T1000 (cell line): ENCODE measurements around the gene OR4F15.
"Not testable (repeated sequence)": the region's sequence is repeated elsewhere in the genome, so short reads cannot be mapped to it uniquely, and the experiment has no call there.

Source experiments
- DNase-seq: peaks from one replicate; lab custom pipeline; 2025; ENCODE audit warnings: mixed read lengths; lab: John Stamatoyannopoulos, UW

Gene OR4F15, protein sequence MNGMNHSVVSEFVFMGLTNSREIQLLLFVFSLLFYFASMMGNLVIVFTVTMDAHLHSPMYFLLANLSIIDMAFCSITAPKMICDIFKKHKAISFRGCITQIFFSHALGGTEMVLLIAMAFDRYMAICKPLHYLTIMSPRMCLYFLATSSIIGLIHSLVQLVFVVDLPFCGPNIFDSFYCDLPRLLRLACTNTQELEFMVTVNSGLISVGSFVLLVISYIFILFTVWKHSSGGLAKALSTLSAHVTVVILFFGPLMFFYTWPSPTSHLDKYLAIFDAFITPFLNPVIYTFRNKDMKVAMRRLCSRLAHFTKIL

DNA sequence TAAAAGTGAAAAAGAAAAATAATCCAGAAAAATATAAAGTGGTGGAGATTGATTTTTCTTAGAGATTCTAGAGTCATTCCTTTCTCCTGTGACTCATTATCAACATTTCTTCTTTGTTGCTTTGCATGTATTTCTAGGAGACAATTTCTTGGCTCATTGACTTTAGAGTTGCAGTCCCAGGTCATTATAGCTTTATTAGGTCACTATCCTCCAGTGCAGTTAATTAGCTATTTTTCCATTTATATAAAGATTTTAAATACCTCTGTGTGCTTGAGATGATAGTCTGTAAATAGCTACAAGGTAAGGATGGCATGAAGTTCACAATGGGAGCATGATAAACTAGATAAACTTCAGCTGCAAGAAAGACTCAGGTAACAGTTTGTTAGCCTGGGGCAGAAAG is at the start of gene OR4F15:
Gene OR4F15 (plus strand): TSS at position 301 of the 400 bp plus-strand sequence. CDS start 5,985 bp downstream, outside the sequence.
- DNase-seq, result no peak

DNA sequence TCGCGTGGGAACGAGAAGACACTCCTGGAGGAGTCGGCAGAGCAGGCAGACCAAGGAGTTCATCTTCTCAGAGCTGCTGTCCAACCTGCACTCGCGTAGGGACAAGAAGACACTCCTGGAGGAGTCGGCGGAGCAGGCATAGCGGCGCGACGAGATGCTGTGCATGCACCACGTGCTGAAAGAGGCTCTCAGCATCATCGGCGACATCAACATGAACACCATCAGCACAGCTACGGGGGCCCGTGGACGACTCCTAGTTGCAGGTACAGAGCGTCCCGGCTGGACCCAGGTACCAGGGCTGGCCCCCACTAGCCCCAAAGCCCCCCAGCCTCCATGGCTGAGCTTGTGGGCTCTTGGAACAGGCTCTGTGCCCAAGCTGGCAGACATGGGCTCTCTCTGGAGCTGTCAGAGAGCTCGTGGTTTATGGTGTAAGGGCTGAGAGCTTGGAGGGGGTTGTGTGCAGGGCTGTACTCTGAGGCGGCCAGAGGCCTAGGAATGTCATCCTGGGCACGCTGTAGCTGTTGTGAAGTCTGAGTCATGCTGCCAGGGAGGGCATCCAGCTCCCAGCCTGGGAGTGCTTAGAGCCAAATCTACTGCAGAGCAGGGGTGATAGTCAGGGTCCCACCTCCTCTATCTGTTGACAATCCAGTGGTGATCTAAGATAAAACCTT is 47.2 kb upstream of the OR4F15 start:
- DNase-seq, result not testable (repeated sequence)

DNA sequence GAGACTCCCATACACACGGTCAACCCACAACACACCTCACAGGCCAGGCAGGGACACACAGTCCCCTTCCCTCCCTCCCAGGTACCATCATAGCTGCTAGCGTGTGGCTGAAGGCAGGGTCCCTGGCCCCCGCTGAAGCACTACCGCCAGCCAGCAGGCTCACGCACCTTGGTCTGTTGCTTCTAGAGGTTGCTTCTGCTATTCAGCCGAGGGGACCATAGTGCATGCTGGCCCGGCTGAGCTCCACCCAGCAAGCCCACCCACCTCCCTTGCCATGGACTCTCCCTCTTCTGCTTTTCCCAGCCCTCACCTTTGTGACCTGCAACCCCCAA is 46.7 kb upstream of the OR4F15 start:
- DNase-seq, result not testable (repeated sequence)

DNA sequence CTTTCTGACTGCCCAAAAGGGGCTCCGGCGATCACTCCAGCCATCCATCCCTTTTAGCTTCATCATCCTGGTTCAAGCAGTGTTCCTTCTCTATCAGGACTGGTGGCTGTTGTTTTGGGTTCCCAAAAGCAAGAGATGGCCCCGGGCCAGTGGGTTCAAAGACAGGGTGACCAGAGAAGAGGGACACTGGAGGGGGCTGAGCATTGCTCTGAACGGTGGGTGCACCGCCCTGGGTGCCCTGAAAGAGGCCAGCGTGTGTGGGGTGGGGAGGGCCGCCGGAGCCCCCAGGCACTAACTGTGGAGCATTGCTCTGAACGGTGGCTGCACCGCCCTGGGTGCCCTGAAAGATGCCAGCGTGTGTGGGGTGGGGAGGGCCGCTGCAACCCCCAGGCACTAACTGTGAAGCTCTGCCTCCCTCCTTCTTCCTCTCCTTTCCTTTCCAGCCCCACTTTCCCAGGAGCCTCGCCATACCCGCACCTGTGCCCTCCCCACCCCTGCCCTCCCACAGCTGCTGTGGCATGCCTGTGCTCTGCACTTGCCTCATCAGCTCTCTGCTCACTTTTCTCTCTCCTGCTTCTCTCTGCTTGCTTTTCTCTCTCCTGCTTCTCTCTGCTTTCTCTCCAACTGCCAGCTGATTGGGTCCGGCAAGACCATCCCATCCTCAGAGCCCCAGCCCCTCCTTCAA is 46.1 kb upstream of the OR4F15 start:
- no peak for DNase-seq

DNA sequence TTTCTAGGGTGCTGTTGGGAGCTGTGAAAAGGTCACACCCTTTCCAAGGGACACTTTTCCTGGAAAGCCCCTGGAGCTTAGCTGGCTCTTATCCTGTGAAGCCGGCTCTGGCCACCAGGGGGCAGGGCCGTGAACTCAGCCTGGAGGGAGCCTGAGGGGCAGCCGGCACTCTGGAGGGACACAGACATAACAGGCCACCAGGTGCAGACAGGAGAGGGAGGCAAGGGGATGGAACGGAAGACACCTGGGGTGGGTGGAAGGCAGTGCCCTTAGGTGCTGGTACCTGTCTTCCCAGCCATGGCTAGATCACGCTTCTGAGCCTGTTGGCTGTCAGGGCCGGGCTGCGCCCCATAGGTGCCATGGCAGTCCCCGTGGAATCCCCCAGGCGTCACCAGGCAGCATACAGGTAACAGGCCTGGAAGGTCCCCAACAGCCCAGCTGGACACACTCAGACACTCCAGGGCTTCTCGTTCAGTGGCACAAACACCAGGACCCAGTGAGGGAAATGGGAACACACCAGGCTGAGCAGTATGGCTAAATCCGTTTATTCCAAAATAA is 44.8 kb upstream of the OR4F15 start:
- DNase-seq, result not testable (repeated sequence)

DNA sequence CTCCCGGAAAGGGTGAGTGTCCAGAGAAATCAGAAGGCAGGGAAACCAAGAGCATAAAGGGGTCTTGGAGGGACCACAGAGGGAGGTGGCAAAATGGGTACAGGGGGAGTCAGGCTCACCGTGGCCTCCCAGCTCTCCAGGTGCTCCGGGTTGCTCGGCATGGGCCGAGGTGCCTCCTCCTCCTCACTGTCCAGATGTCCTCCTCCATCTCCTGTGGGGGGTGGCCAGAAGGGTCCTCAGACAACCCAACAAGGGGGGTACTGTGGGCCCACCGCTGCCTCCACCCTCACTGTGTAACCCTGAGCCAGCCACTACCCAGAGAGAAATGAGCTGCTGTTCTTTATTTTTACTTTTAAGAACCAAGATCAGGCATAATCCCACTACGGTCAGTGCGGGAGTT is 39.1 kb upstream of the OR4F15 start:
- no peak for DNase-seq

DNA sequence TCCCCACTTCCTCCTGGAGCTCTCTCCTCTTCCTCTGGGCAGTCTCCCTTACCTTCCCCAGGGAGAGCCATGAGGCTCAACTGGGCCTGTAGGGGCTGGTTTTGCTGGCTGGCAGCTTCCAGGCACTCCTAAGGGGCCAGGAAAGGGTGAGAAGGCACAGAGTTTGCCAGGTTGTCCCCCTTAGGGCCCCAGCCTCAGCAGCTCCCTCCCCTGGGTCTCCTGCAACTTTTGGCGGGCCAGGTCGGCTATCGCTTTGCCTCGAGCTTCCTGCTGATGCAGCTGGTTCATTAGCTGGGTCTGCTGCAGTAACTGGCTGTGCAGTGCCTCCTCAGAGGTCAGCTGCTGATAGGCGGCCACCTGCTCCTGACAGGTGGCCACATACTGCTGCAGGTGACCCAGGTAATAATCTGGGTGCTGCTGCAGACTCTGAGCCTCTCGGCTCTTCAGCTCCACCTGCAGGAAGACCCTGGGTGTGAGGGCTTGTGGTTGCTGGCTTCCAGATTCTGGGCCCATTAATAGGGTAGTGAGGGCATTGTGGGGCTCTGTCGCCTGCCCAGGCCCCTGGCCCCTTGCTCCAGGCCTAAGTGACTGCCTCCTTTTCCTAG is 38.4 kb upstream of the OR4F15 start:
- DNase-seq, result no peak

DNA sequence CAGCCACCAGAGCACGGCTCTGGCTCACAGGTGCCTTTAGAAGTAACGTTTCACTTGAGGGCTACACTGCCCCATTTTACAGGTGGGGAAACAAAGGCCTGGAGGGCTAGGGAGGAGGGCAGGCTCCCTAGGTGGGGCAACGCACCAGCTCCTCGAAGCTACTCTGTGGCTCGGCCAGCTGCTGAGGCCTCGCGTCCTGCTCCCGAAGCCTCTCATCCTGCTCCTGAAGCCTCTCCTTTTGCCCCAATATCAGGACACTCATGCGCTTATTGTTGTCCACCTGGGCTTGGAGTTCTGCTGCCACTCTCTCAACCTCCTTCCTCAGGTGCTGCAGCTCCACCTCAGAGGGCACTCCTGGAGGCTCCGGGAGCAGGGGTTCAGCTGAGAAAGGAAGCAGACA is 36.9 kb upstream of the OR4F15 start:
- no peak for DNase-seq

DNA sequence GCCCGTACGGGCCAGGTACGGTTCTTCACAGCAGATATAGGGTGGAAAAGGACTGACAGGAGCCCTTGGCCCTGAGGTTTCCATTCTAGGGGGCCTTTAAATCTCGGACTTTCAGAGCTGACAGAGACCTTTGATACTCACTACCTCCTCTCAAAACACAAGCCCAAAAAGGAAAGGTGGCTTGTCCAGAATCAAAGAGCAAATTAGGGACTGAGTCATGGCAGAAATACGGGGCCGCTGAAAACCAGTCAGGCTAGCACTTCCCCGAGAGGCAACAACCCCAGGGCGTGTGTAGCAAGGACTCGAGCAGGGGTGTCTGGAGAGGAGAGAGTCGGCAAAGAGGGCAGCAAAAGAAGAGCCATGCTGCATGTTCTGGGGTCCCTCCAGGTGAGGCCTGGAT is 33.4 kb upstream of the OR4F15 start:
- DNase-seq, result not testable (repeated sequence)

DNA sequence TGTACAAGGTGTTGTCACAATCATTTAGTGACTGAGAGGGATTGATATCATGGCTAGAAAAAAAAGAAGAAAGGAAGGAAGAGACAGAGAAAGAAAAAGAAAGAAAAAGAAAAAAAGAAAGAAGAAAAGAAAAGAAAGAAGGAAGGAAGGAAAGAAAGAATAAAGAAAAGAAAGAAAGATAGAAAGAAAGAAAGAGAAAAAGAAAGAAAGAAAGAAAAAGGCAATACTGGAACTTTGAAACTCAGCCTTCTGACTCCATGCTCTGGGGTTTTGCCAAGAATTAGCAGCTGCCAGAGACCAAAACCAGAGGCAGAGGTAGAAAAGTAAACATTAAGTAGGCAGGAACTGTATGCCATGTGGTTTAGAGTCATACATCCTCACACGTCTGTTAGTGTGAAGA is 31.8 kb upstream of the OR4F15 start:
- not testable (repeated sequence) for DNase-seq

DNA sequence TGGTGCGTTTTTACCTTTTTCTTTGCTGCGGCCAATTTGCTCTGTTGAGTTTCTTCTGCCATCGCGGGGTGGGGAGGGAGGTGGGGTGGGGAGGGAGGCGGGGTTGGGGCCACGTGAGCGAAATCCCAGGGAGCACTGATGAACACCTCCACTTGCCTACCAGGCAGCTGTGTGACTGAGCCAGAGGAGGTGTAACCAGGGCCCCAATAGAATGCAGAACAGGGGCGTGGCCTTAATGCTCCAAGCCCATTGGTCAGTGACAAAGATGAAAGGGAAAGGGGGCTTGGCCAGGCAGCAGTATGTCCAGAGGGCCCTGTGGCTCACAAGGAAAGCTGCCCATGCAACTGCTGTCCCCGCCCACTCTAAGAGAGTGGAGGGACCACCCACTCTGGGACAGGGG is 30.1 kb upstream of the OR4F15 start:
- no peak for DNase-seq

DNA sequence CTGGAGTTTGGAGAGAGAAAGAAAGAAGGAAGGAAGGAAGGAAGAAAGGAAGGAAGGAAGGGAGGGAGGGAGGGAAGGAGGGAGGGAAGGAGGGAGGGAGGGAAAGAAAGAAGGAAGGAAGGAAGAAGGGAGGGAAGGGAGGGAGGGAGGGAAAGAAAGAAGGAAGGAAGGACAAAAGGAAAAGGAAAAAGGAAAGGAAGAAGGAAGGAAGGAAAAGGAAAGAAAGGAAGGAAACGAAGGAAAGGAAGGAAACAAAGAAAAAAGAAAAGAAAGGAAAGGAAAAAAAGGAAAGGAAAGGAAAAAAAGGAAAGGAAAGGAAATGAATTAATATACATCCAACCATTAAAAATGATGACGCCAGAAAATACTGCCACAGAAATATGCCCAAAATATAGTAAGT is 27.4 kb upstream of the OR4F15 start:
- DNase-seq, result no peak

DNA sequence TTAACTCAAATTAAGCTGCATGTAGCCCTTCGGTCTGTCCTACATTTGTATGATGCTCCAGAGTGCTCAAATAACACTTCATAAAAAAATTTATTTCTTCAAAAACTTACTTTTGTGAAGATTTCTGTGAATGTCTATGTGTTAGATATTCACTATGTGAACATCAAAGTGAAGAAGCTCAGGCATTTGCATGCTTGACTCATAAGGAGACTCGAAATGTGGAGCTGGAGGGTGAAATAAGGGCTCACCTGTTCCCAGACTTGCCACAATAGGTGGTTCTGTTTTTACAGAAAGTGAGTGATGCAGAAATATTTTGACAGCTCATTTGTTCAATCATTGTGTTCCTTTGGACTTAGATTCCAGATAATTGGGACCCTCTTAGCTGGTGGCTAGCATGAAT is 25.6 kb upstream of the OR4F15 start:
- not testable (repeated sequence) for DNase-seq

DNA sequence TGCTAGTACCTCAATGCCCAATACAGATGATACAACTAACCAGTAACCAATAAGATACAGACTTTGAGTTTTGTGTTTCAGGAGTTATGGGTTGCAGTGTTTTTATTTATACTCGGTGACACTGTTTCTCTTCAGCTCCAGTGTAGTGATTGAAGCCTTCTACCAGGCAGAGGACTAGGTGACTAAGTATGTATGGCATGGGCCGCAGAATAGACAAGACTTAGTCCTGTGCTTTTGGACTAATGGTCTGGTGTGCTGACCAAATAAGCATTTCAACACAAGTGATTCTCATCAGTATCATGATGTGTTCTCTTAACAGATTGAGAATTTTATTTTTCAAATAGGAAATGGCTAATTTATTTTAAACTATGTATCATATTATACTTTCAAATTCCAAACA is 24.0 kb upstream of the OR4F15 start:
- DNase-seq, result not testable (repeated sequence)

- not testable (repeated sequence) for DNase-seq
Measured at GRCh38 chr15:101788503-101789269, 23.3 kb upstream of the OR4F15 start.

GRCh38 chr15:101790748-101791147 is 21.3 kb upstream of the OR4F15 start:
- not testable (repeated sequence) for DNase-seq

- not testable (repeated sequence) for DNase-seq
Measured at GRCh38 chr15:101793981-101794380, 18.0 kb upstream of the OR4F15 start.

GRCh38 chr15:101795455-101795854 is 16.5 kb upstream of the OR4F15 start:
- DNase-seq, result no peak

DNA sequence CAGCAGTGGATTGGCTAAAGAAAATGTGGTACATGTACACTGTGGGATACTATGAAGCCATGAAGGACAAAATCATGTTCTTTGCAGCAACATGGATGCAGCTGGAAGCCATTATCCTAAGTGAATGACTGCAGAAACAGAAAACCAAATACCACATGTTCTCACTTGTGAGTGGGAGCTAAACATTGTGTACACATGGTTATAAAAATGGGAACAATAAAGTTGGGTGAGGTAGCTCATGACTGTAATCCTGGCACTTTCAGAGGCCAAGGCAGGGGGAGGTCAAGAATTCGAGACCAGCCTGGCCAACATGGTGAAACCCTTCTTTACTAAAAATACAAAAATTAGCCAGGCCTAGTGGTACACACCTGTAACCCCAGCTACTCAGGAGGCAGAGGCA is 12.3 kb upstream of the OR4F15 start:
- no peak for DNase-seq

- no peak for DNase-seq
Measured at GRCh38 chr15:101801048-101801447, 11.0 kb upstream of the OR4F15 start.

GRCh38 chr15:101803209-101803608 is 8.8 kb upstream of the OR4F15 start, which contains the start of gene OR4F6:
OR4F6 (plus strand) TSS chr15:101803509; CDS start chr15:101805720, 2,211 bp downstream.
- no peak for DNase-seq
